ENCODE data around the gene FOSL1.
"Not testable (repeated sequence)": the region's sequence is repeated elsewhere in the genome, so short reads cannot be mapped to it uniquely, and the experiment has no call there.

FOSL1 gene

DNA sequence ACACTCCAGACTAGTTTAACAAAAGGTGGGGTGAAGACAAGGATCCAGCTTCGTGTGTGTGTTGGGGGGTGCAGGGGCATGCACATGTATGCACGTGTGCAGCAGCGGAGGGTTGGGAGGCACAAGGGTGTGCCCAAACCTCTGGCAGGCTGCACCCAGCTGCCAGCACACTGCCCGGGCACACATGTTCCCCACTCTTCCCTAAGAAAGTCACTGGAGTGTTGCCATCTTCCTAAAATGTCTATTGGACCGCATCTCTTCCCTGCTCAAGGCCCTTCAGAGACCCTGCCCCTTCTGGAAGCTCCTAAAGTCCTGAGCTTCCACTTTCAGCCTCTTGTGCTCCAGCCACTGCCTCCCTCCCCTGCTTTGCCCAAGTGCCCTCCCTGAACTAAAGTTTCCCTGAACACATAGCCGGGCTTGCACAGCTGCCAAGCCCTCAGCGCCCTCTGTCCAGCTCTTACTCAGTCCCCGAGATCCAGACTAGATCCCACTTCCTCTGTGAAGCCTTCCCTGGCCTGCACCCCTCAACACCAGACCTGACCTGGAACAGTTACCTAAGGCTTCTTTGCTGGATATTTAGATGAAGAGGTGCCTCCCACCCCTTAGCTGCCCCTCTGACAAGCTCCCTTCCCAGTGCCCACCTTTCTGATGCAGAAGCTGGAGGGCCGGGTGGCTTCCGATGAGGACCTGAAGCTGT lies 48.2 kb downstream of the FOSL1 start:
- DNase-seq (ENCODE audit: low read depth): no peak
- no peak for TF ChIP-seq CTCF (IDR thresholded peaks at IDR 0.05; ENCODE audit: low read depth, low read length)
- no peak for TF ChIP-seq MYC (IDR thresholded peaks at IDR 0.05; ENCODE audit: low read depth, low read length)
- no peak for TF ChIP-seq MAX (IDR thresholded peaks at IDR 0.05; ENCODE audit: low read depth, low read length)
- no peak for TF ChIP-seq POLR2A (IDR thresholded peaks at IDR 0.05; ENCODE audit: extremely low read depth, insufficient read length)

GRCh38 chr11:65851083-65851579 lies 49.1 kb downstream of the FOSL1 start:
- TF ChIP-seq MYC (IDR thresholded peaks at IDR 0.05; ENCODE audit: low read depth, low read length) (no peak), CTCF (IDR thresholded peaks at IDR 0.05; ENCODE audit: low read depth, low read length) (peak; percentile 83)
- H3K4me3 ChIP-seq (ENCODE audit: low read depth, low read length): no peak overlapping the region
- peak; percentile 71 for DNase-seq (ENCODE audit: low read depth)

More for the DNA sequence above, 48.2 kb downstream of the FOSL1 start:
- no peak overlapping the region for H3K4me3 ChIP-seq (ENCODE audit: low read depth, low read length)

- no peak for TF ChIP-seq CTCF (IDR thresholded peaks at IDR 0.05; ENCODE audit: low read depth, low read length)
- no peak for TF ChIP-seq MAX (IDR thresholded peaks at IDR 0.05; ENCODE audit: low read depth, low read length)
- TF ChIP-seq POLR2A (IDR thresholded peaks at IDR 0.05; ENCODE audit: extremely low read depth, insufficient read length): no peak
- no peak for TF ChIP-seq MYC (IDR thresholded peaks at IDR 0.05; ENCODE audit: low read depth, low read length)
- H3K4me3 ChIP-seq (ENCODE audit: low read depth, low read length): no peak overlapping the region
- DNase-seq (ENCODE audit: low read depth): no peak
Observed at GRCh38 chr11:65850217-65851082, 49.7 kb downstream of the FOSL1 start.

DNA sequence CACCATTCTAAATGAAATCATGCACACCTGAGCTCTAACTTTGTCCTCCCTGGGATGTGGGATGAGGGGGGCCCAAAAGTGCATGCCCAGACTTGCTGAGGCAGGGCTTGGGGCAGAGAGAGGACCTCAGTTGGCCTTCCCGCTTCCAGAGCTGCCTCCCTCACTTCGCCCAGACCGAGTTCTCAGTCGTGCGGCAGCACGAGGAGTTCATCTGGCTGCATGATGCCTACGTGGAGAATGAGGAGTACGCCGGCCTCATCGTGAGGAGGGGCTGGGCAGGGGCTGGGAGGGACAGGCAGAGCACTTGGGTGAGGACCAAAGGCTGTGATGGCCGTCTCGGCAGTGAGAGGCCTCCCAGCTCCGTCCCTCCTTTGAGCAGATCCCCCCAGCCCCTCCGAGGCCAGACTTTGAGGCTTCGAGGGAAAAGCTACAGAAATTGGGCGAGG lies 50.4 kb downstream of the FOSL1 start:
- no peak for DNase-seq (ENCODE audit: low read depth)
- H3K4me3 ChIP-seq (ENCODE audit: low read depth, low read length): no peak overlapping the region
- TF ChIP-seq MYC (IDR thresholded peaks at IDR 0.05; ENCODE audit: low read depth, low read length) (no peak), POLR2A (IDR thresholded peaks at IDR 0.05; ENCODE audit: extremely low read depth, insufficient read length) (no peak), MAX (IDR thresholded peaks at IDR 0.05; ENCODE audit: low read depth, low read length) (no peak), CTCF (IDR thresholded peaks at IDR 0.05; ENCODE audit: low read depth, low read length) (no peak)

DNA sequence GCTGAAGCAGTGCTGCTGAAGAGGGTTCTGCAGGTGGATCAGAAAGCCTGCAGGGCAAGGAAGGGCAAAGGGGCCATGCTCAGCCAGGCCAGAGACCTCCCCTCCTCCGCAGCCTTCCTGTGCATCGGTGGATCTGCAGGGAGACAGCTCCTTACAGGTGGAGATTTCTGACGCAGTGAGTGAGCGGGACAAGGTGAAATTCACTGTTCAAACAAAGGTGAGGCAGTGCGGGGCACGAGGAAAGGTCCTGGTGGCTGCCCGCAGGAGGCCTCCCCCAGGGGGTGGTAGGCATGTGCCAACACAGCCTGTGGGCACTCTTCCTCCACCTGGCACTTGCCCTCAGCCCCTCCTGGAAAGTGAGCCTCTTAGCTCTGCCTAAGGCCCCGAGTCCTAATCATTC lies 50.8 kb downstream of the FOSL1 start:
- no peak for TF ChIP-seq POLR2A (IDR thresholded peaks at IDR 0.05; ENCODE audit: extremely low read depth, insufficient read length)
- H3K4me3 ChIP-seq (ENCODE audit: low read depth, low read length): no peak overlapping the region
- no peak for DNase-seq (ENCODE audit: low read depth)

DNA sequence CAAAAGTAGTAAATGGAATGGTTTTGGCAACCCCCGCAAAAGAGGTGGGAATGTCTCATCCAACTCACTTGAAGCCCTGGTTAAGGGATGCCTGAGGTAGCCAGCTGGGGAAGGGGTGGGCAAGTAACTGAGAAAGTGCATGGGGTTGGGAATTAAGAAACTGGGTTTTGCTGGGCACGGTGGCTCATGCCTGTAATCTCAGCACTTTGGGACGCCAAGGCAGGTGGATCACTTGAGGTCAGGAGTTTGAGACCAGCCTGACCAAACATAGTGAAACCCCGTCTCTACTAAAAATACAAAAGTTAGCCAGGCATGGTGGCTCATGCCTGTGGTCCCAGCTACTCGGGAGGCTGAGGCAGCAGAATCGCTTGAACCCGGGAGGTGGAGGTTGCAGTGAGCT lies 51.5 kb downstream of the FOSL1 start:
- H3K4me3 ChIP-seq (ENCODE audit: low read depth, low read length); DNase-seq (ENCODE audit: low read depth): not testable (repeated sequence)
